GM23338 (cell line): ENCODE data around the gene FBLN1.

Source experiments
- CREB1 ChIP-seq: fragments of 250-450 bp; sonication (Bioruptor Pico); IDR thresholded peaks from 2 replicates; pipeline ENCODE4 v1.5.0; 2020; ENCODE audit warnings: low read depth, mild to moderate bottlenecking, moderate library complexity
- CTCF ChIP-seq, 2 experiments: fragments of 200-600 bp in 1 of 2; sonication (generic) in 1 of 2; conservative IDR thresholded peaks; 2 replicates each; pipeline versions ENCODE4 v1.5.1 to v1.6.1; 2016 to 2017; ENCODE audit warnings: antibody characterized with exemption in 2 of 2, low read depth in 2 of 2, mild to moderate bottlenecking in 2 of 2, moderate library complexity in 1 of 2
- ETS1 ChIP-seq: IDR thresholded peaks from 2 replicates; pipeline ENCODE4 v1.6.1; 2016; ENCODE audit warnings: antibody characterized with exemption
- EZH2 ChIP-seq: fragments of 200-600 bp; sonication (generic); IDR thresholded peaks from one replicate; pipeline ENCODE4 v1.8.0; 2017; ENCODE audit warnings: antibody characterized with exemption, mild to moderate bottlenecking, low read depth; ENCODE audit not compliant: unreplicated experiment
- EZH2phosphoT487 ChIP-seq: fragments of 200-600 bp; sonication (generic); IDR thresholded peaks from one replicate; pipeline ENCODE4 v1.8.1; 2018; ENCODE audit warnings: antibody characterized with exemption; ENCODE audit not compliant: unreplicated experiment
- JUNB ChIP-seq: IDR thresholded peaks from one replicate; pipeline ENCODE4 v1.6.1; 2016; ENCODE audit warnings: antibody characterized with exemption; ENCODE audit not compliant: unreplicated experiment
- POLR2AphosphoS5 ChIP-seq: IDR thresholded peaks from 2 replicates; pipeline ENCODE4 v1.6.1; 2016; ENCODE audit warnings: antibody characterized with exemption, low read depth
- STAT1 ChIP-seq: IDR thresholded peaks from one replicate; pipeline ENCODE4 v1.6.1; 2016; ENCODE audit warnings: antibody characterized with exemption; ENCODE audit not compliant: unreplicated experiment
- TF ChIP-seq, protein P1 (sequence below): IDR thresholded peaks from one replicate; pipeline ENCODE4 v1.6.1; 2018; ENCODE audit warnings: antibody characterized with exemption; ENCODE audit not compliant: unreplicated experiment

- TF ChIP-seq CTCF (conservative IDR thresholded peaks at IDR 0.05; ENCODE audit: low read depth in 2 of 2) (no peak), POLR2AphosphoS5 (peak; percentile 6; the same call in 1 of the 2 replicates), EZH2phosphoT487 (no peak), STAT1 (no peak), EZH2 (no peak), JUNB (no peak), ETS1 (no peak), CREB1 (no peak)
- TF ChIP-seq, protein P1, sequence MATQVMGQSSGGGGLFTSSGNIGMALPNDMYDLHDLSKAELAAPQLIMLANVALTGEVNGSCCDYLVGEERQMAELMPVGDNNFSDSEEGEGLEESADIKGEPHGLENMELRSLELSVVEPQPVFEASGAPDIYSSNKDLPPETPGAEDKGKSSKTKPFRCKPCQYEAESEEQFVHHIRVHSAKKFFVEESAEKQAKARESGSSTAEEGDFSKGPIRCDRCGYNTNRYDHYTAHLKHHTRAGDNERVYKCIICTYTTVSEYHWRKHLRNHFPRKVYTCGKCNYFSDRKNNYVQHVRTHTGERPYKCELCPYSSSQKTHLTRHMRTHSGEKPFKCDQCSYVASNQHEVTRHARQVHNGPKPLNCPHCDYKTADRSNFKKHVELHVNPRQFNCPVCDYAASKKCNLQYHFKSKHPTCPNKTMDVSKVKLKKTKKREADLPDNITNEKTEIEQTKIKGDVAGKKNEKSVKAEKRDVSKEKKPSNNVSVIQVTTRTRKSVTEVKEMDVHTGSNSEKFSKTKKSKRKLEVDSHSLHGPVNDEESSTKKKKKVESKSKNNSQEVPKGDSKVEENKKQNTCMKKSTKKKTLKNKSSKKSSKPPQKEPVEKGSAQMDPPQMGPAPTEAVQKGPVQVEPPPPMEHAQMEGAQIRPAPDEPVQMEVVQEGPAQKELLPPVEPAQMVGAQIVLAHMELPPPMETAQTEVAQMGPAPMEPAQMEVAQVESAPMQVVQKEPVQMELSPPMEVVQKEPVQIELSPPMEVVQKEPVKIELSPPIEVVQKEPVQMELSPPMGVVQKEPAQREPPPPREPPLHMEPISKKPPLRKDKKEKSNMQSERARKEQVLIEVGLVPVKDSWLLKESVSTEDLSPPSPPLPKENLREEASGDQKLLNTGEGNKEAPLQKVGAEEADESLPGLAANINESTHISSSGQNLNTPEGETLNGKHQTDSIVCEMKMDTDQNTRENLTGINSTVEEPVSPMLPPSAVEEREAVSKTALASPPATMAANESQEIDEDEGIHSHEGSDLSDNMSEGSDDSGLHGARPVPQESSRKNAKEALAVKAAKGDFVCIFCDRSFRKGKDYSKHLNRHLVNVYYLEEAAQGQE, result no peak
Observed at GRCh38 chr22:45503816-45504372, 1.2 kb downstream of the FBLN1 start.
